CD4-positive, alpha-beta T cell treated with Interleukin-21 for 1 hour (primary cell): ENCODE results near the gene CYB561D2.

Source experiments
- DNase-seq: peaks from one replicate; pipeline ENCODE4 v3.0.0-alpha.2; 2020

CYB561D2 gene

DNA sequence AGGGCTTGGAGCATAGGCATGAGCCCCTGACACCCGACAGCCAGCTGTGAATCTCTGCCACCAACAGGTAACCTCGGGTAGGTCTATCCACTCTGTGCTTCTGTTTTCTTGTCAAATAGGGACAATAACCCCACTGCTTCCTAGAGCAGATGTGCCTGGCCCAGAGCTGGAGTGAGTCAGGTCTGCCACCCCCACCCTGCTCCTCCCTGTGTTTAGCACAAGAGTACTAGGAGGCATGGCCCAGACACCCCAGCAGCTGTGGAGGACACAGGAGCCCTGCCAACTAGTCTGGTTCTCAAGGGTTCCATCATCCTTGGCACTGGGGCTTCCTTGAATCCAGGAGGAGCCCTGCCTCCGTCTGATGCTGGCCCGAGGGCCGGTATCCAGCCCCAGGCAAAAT, 42.4 kb downstream of the CYB561D2 start:
- no peak for DNase-seq

DNA sequence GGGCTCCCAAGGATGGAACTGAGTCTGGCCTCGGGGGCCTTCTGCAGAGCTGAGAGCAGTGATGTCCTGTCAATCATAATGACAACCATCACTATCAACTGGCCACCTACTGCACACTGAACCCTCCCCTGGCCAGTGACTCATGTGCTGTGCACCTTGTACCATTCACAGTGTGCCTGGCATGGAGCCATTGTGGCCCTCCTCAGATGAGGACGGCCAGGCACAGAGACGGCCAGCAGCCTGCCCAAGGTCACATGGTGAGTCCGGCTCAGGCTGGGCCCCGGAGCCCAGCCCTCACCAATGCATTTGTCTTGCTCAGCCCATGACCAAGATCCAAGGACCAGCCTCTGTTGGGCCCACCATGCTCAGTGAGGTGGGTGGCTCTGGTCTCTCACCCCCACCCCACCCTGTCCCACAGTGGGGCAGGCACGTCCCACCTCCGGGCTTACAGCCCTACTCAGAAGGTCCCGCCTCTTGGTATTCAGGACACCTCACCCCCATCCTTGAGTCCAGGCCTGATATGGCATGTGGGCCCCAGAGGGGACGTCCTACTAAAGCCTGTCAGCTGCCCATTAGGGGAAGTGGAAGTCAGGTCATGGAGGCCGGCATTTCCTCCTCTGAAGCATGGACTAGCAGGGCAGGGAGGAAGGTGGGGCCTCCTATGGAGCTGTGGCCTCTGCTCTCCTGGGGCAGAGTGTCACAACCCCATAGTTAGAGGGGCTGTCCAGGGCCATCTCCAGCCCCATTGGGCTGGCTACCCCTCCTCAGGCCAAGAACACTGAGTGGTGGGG, 44.6 kb downstream of the CYB561D2 start:
- DNase-seq = no peak

DNA sequence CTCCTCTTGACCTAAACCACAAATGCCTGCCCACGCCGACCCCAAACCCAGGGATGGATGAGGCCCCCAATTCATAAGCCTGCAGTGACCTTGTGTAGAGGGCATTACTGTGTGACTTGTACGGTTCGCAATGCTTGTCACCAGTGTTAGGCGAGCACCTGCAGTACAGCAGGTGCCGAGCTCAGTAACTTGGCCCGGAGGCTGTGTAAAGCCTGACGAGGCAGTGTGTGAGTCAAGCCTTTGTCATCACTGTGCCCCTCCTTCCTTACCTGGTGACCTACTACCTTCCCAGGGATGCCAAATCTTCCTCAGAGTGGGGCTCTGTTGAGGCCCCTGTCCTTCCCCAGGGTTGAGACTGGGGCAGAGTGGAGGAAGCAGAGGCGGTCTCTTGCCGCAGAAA, 45.8 kb downstream of the CYB561D2 start:
- DNase-seq = no peak

DNA sequence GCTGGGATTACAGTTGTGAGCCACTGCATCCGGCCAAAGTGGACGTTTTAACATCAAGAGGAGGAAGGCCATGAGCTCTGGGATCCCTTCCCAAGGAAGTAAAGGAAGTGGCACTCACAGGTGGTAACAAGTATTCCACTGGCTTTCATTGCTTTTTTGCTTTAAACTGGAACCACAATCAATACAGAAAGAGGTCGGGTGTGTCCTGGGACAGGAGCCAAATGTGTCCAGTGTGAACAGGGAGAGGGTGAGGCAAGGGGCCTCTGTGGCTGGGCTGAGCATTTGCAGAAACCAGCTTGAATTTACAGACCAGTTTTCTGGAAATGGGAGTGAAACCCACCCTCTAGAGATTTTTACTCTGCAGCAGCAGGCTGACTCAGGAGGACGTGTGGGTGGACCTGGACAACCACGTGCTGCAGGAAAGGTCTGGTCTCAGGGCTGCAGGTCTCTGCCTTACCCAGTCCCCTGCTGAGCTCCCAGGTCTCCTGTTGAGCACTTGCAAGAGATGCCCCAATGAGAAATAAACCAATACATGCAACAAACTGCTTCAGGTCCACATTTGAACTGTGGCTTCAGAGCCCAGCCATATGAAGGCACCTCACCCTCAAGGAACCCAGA, 51.4 kb downstream of the CYB561D2 start:
- DNase-seq = no peak
